ENCODE results near the gene SCN2B.

SCN2B gene

GRCh38 chr11:118169300-118170140 is 6.9 kb downstream of the SCN2B start:
- no peaks in the 10 kb centered on the region for H3K27me3 ChIP-seq (ENCODE audit: control insufficient read depth, insufficient read depth, low read length)
- H3K4me2 ChIP-seq (ENCODE audit: low read length), result no peak overlapping the region
- no peaks in the 10 kb centered on the region for H3K9me3 ChIP-seq (ENCODE audit: control insufficient read depth, low read length)
- H3K4me1 ChIP-seq, result no peaks in the 10 kb centered on the region
- H2AFZ ChIP-seq, result no peak overlapping the region
- no peak overlapping the region for H3K4me3 ChIP-seq (ENCODE audit: low read depth, low read length)
- no peaks in the 10 kb centered on the region for H3K79me2 ChIP-seq
- no peak overlapping the region for H3K9ac ChIP-seq
- TF ChIP-seq, protein P1, sequence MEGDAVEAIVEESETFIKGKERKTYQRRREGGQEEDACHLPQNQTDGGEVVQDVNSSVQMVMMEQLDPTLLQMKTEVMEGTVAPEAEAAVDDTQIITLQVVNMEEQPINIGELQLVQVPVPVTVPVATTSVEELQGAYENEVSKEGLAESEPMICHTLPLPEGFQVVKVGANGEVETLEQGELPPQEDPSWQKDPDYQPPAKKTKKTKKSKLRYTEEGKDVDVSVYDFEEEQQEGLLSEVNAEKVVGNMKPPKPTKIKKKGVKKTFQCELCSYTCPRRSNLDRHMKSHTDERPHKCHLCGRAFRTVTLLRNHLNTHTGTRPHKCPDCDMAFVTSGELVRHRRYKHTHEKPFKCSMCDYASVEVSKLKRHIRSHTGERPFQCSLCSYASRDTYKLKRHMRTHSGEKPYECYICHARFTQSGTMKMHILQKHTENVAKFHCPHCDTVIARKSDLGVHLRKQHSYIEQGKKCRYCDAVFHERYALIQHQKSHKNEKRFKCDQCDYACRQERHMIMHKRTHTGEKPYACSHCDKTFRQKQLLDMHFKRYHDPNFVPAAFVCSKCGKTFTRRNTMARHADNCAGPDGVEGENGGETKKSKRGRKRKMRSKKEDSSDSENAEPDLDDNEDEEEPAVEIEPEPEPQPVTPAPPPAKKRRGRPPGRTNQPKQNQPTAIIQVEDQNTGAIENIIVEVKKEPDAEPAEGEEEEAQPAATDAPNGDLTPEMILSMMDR (IDR thresholded peaks at IDR 0.05), result no peak
- H3K27ac ChIP-seq, result no peak overlapping the region
- H3K36me3 ChIP-seq (ENCODE audit: control insufficient read depth, insufficient read depth, low read length), result no peaks in the 10 kb centered on the region

DNA sequence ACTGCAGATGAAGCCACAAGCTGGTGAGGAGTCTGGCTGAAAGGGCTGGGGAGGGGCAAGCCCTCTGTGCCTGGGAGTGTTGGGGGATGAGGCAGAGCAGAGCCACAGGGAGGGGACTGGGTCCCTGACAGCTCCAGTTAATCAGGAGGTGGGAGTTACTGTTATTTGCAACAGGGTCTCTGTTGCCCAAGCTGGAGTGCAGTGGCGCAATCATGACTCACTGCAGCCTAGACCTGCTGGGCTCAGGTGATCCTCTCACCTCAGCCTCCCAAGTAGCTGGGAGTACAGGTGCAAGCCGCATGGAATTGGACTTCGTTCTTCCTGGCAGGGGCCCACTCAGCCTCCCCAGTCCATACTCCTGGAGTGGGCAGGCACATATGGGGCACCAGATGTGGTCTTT is 7.7 kb downstream of the SCN2B start:
- Histone ChIP-seq H3K4me1 (no peaks in the 10 kb centered on the region), H2AFZ (no peak overlapping the region), H3K36me3 (ENCODE audit: control insufficient read depth, insufficient read depth, low read length) (no peaks in the 10 kb centered on the region), H3K27me3 (ENCODE audit: control insufficient read depth, insufficient read depth, low read length) (no peaks in the 10 kb centered on the region), H3K4me3 (ENCODE audit: low read depth, low read length) (no peak overlapping the region), H3K79me2 (no peaks in the 10 kb centered on the region), H3K27ac (no peak overlapping the region), H3K9ac (no peak overlapping the region), H3K9me3 (ENCODE audit: control insufficient read depth, low read length) (no peaks in the 10 kb centered on the region), H3K4me2 (ENCODE audit: low read length) (no peak overlapping the region)
- TF ChIP-seq, protein P1 (IDR thresholded peaks at IDR 0.05), result no peak

DNA sequence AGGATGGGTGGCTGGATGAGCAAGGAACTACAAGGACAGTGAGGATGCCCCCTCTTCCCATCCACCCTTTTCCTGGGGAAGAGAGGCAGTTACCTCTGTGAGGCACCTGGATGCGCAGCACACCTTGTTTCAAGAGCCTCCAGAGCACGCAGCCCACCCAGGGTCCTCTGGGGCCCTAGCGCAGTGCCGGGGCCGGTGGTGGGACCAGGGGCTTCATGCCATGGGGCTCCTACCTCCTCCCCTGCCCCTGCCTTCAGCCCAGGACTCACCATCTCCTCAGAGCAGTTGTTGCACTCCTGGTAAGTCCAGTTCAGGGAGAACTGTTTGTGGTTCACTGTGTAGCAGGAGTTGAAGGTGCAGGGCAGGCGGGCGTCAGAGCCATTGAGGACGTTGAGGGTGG is 8.1 kb downstream of the SCN2B start:
- H3K79me2 ChIP-seq, result no peaks in the 10 kb centered on the region
- no peak overlapping the region for H2AFZ ChIP-seq
- TF ChIP-seq, protein P1 (IDR thresholded peaks at IDR 0.05), result no peak
- H3K27ac ChIP-seq, result no peak overlapping the region
- no peak overlapping the region for H3K4me3 ChIP-seq (ENCODE audit: low read depth, low read length)
- no peaks in the 10 kb centered on the region for H3K27me3 ChIP-seq (ENCODE audit: control insufficient read depth, insufficient read depth, low read length)
- H3K36me3 ChIP-seq (ENCODE audit: control insufficient read depth, insufficient read depth, low read length), result no peaks in the 10 kb centered on the region
- no peak overlapping the region for H3K4me2 ChIP-seq (ENCODE audit: low read length)
- no peak overlapping the region for H3K9ac ChIP-seq
- H3K4me1 ChIP-seq, result no peaks in the 10 kb centered on the region
- no peaks in the 10 kb centered on the region for H3K9me3 ChIP-seq (ENCODE audit: control insufficient read depth, low read length)

DNA sequence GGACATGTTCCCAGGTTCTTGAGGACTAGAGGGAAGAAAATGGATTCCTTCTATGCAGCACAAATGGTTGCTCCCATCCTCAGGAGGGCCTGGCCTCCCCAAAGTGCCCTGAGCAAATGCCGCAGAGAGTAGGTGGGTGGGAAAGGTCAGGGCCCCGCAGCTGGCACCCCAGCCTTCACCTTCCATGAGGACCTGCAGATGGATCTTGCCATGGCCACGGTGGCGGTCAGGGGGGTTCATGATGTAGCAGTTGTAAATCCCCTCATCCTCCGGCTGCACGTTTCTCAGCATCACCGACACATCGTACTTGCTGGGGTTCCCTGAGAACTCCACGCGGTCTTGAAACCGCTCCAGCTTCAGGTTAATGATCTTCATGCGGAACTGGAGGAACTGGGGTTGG is 8.5 kb downstream of the SCN2B start:
- Histone ChIP-seq H3K27ac (no peak overlapping the region), H3K36me3 (ENCODE audit: control insufficient read depth, insufficient read depth, low read length) (no peaks in the 10 kb centered on the region), H3K9me3 (ENCODE audit: control insufficient read depth, low read length) (no peaks in the 10 kb centered on the region), H3K4me2 (ENCODE audit: low read length) (no peak overlapping the region), H3K9ac (no peak overlapping the region), H3K79me2 (no peaks in the 10 kb centered on the region), H3K4me1 (no peaks in the 10 kb centered on the region), H2AFZ (no peak overlapping the region), H3K4me3 (ENCODE audit: low read depth, low read length) (no peak overlapping the region), H3K27me3 (ENCODE audit: control insufficient read depth, insufficient read depth, low read length) (no peaks in the 10 kb centered on the region)
- TF ChIP-seq, protein P1 (IDR thresholded peaks at IDR 0.05), result no peak

DNA sequence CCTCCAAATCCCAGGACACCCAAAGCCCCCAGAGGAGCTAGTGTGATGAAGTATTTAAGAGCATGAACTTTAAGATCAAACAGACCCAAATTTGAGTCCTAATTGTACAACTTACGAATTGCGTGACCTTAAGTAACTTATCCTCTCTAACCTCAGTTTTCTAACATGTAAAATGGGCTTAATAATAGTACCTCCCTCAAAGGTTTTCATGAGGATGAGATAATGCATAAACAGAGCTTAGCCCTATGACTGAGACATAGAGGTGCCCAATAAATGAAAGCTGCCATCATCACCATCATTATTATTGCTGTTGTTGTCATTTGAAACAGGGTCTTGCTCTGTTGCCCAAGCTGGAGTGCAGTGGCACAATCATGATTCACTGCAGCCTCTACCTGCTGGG is 9.2 kb downstream of the SCN2B start:
- TF ChIP-seq, protein P1 (IDR thresholded peaks at IDR 0.05), result no peak
- Histone ChIP-seq H3K27me3 (ENCODE audit: control insufficient read depth, insufficient read depth, low read length) (no peaks in the 10 kb centered on the region), H3K36me3 (ENCODE audit: control insufficient read depth, insufficient read depth, low read length) (no peaks in the 10 kb centered on the region), H3K4me3 (ENCODE audit: low read depth, low read length) (no peak overlapping the region), H3K4me1 (no peaks in the 10 kb centered on the region), H3K79me2 (no peaks in the 10 kb centered on the region), H3K9ac (no peak overlapping the region), H3K4me2 (ENCODE audit: low read length) (no peak overlapping the region), H3K9me3 (ENCODE audit: control insufficient read depth, low read length) (no peaks in the 10 kb centered on the region), H2AFZ (no peak overlapping the region), H3K27ac (no peak overlapping the region)
